Ishikawa (cell line): ENCODE measurements around the gene GAB2.

Experiments
- CEBPB ChIP-seq: IDR thresholded peaks from 2 replicates; pipeline ENCODE4 v1.6.1; 2012
- CREB1 ChIP-seq: IDR thresholded peaks from 2 replicates; pipeline ENCODE4 v1.6.1; 2012; ENCODE audit warnings: low read depth
- EGR1 ChIP-seq: IDR thresholded peaks from 2 replicates; pipeline ENCODE4 v1.6.1; 2012
- EP300 ChIP-seq: IDR thresholded peaks from 2 replicates; pipeline ENCODE4 v1.6.1; 2012; ENCODE audit warnings: borderline replicate concordance
- FOXM1 ChIP-seq: IDR thresholded peaks from 2 replicates; pipeline ENCODE4 v1.6.1; 2012; ENCODE audit warnings: low read depth, borderline replicate concordance
- MAX ChIP-seq: IDR thresholded peaks from 2 replicates; pipeline ENCODE4 v1.6.1; 2012
- NFIC ChIP-seq: IDR thresholded peaks from 2 replicates; pipeline ENCODE4 v1.6.1; 2012
- RAD21 ChIP-seq: IDR thresholded peaks from 2 replicates; pipeline ENCODE4 v1.6.1; 2012; ENCODE audit warnings: low read depth
- TAF1 ChIP-seq: IDR thresholded peaks from 2 replicates; pipeline ENCODE4 v1.6.1; 2012; ENCODE audit warnings: low read depth, mild to moderate bottlenecking
- TCF12 ChIP-seq: IDR thresholded peaks from 2 replicates; pipeline ENCODE4 v1.6.1; 2012; ENCODE audit warnings: low read depth
- USF1 ChIP-seq: IDR thresholded peaks from 2 replicates; pipeline ENCODE4 v1.6.1; 2012
- YY1 ChIP-seq: IDR thresholded peaks from 2 replicates; pipeline ENCODE4 v1.6.1; 2012; ENCODE audit warnings: low read depth
- ZBTB7A ChIP-seq: IDR thresholded peaks from 2 replicates; pipeline ENCODE4 v1.6.1; 2012; ENCODE audit warnings: low read depth

- TF ChIP-seq EP300 (no peak), FOXM1 (no peak), ZBTB7A (no peak), CEBPB (no peak), TAF1 (no peak), EGR1 (no peak), TCF12 (no peak), MAX (no peak), RAD21 (no peak), USF1 (no peak), NFIC (no peak), CREB1 (no peak), YY1 (no peak)
These were observed 78.9 kb downstream of the GAB2 start for GRCh38 chr11:78338702-78339101.
